HG03521 (cell line): ENCODE data around the gene PRPF38B.

Source experiments
- ATAC-seq: cut with Tn5 transposase; IDR thresholded peaks from one replicate; pipeline ENCODE4 v1.9.1; 2021; ENCODE audit warnings: mild to moderate bottlenecking, moderate library complexity; ENCODE audit not compliant: unreplicated experiment

Gene PRPF38B

GRCh38 chr1:108716437-108717230 is 24.5 kb downstream of the PRPF38B start:
- ATAC-seq: no peak

DNA sequence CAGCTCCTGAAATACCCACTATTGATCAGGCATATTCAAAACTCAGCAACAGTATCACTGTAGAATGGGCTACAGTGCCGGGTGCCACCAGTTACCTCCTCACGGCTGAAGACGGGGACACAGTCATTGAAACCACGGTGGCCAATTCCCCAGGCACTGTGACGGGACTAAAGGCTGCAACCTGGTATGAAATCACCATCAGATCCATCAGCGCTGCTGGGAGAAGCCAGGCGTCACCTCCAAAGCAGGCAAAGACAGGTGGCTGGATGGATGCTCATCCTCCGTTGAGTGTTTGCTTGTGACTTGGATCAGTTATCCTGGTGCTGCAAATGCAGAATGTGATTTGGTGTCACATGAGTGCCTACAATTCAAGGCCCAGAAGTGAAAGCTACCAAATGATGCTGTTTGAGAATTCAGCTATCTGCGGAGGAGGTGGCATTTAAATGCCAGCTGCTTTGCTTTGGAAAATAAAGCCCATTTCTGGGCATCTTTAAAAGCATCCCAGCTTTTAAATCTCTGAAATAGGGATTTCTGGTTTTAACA is 25.7 kb downstream of the PRPF38B start:
- no peak for ATAC-seq

DNA sequence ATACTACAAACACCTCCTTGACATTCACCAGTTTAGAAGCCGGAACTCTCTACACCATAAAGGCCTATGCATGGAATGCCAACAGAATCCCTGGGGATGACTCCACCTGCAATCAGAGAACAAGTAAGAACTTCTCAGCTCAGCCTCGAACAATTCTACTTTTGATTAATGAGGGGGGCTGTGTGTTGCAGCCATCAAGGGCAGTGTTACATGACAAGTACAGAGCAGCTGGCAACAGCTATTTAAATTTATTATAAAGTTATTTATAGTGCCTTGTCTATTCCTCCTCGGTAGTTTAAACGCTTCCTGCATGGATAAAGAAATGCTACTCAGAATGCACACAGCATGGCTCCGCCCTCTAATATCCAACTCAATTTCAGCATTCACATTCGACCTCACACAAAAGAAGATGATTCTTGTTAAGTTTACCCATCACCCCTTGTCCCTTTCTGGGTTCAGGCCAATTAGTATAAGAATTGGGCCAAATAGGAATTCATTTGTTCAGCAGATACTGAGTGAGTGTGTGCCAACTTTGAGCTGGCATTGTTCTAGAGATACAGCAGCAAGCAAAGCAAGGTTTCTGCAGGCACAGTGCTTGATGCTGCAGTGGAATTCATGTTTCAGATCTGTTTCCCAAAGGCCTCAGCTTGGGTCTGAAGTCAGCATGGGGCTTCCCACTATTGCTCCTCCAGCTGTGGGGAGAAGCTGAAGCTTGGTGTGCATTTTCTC is 27.0 kb downstream of the PRPF38B start:
- no peak for ATAC-seq

DNA sequence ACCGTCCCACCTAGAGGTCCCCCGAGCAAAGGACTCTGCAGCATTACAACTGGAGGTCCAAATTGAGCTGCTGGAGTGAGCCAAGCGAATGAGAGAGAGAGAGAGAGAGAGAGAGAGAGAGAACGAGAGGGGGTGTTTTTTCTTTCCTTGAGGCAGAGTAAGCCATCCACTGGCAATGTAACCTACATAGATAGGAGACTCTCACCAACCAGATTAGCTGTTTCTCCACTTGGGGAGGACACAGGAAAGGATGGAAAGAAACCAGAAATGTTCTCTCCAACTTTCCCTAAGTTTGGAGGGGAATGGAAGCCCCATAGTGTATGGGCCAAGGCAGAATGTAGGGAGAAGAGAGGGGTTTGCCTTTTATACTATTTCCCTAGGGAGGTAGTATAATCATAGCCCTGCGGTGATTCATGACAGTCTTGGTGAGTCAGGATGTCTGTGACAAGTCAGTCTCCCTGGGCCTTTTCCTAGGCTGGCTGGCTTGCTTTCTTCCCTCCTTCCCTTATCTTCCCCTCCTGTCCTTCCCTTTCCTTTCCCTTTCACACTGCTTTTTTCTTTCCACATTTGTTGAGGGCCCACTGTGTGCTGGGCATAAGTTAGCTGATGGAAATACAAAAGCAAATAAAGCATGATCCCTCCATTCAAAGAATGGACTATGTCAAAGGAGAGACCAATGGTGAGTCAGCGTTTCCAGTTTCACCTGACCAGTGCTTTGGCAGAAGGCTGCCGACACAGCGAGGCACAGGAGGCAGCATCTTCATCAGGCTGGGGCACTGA is 27.7 kb downstream of the PRPF38B start:
- ATAC-seq: no peak

DNA sequence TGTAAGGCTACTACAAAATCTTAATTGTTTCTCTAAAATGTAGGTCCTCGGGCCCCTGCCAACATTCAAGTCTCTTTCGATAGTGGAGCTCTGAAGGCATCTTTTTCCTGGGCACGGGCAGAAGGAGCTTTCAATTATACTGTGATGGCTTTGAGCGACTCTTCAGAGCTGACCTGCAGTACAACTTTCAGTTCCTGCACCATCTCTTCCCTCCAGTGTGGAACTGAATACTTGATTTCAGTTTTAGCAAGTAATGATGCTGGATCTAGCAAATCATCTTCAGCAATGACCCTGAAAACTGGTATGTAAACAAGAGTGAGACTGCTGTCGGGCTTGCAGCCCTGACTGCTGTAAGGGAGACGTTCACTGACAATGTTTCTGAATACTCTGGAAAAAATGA is 30.2 kb downstream of the PRPF38B start:
- no peak for ATAC-seq

- ATAC-seq: no peak
Measured at GRCh38 chr1:108725906-108726305, 33.8 kb downstream of the PRPF38B start.

- no peak for ATAC-seq
Measured at GRCh38 chr1:108728327-108728923, 36.3 kb downstream of the PRPF38B start.

- ATAC-seq: no peak
Measured at GRCh38 chr1:108729481-108729880, 37.4 kb downstream of the PRPF38B start.

- no peak for ATAC-seq
Measured at GRCh38 chr1:108732398-108732797, 40.3 kb downstream of the PRPF38B start.

- ATAC-seq: no peak
Measured at GRCh38 chr1:108734171-108734865, 42.2 kb downstream of the PRPF38B start.

DNA sequence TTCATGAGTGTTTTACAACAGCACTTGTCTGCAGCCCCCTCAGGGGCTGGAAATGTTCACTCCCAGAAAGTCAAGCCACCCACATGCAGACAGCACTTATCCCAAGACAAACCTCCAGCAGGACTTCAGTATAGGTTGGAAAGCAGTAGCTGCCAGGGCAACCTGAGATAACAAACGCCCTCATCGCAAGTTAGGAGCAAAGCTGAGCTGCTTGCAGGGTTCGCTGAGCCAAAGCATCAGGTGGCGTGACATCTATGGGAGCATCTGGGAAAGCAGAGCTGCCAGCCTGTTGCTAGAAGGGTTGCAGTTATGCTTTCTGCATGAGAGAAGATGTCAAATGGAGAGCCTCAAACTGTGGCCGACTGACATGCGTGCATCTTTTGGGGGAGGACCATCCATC is 50.1 kb downstream of the PRPF38B start:
- ATAC-seq: no peak

DNA sequence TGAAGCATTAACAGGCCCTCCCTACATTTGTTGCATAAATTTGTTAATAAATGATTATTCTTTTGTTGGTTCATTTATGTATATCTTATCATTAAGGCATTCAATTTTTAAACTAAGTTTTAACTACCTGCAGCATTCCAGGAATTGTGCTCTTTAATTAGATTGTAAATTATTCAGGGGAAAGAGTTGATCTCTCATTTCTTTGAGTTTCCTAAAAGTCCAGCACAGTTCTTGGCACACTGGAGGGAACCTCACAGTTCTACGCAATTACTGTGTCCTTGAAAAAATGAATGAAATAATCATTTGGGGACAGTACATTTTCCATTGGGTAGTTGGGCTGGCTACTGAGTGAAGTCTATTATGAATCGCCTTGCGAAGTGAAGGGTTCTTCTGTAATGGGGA is 53.9 kb downstream of the PRPF38B start:
- no peak for ATAC-seq

- peak; percentile 86 for ATAC-seq
Measured at GRCh38 chr1:108746382-108747170, 54.5 kb downstream of the PRPF38B start, which contains the start of gene STXBP3. Gene STXBP3 (plus strand): TSS chr1:108746674. CDS start chr1:108746738, 64 bp downstream.

- ATAC-seq: no peak
Measured at GRCh38 chr1:108747171-108747850, 55.2 kb downstream of the PRPF38B start.

DNA sequence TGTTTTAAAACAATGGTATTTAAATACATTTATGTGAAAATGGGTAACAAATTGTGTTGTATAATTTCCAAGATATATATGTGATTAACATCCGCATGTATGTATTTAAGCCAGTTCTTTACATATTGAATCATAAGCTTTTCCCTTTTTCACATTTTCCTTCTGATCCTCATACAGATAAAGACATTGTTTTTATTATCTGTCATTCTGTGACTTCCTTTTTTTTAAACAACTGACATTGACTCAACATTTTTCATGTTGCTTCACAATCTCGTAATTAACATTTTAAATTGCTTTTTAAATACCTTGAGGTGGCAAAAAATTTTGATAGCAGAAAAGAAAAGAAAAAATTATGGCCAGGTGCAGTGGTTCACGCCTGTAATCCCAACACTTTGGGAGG is 55.8 kb downstream of the PRPF38B start:
- ATAC-seq: no peak

DNA sequence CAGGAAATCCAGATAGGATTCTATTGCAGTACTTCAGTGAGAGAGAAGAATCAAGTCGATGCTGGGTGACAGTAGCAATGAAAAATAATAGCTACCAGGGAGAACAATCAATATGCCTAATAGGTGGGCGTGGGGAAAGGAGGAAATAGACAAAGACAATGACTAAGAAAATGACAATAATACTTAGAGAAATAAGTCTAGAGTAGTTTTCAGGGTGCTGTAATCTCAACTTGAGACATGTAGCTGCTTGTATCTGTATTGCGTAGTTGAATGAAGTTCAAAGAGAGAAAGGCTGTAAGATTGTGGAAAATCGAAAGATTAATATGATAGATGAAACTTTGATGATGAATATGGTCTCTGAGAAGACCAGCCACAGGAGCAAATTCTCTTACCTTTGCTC is 57.0 kb downstream of the PRPF38B start:
- ATAC-seq: no peak

DNA sequence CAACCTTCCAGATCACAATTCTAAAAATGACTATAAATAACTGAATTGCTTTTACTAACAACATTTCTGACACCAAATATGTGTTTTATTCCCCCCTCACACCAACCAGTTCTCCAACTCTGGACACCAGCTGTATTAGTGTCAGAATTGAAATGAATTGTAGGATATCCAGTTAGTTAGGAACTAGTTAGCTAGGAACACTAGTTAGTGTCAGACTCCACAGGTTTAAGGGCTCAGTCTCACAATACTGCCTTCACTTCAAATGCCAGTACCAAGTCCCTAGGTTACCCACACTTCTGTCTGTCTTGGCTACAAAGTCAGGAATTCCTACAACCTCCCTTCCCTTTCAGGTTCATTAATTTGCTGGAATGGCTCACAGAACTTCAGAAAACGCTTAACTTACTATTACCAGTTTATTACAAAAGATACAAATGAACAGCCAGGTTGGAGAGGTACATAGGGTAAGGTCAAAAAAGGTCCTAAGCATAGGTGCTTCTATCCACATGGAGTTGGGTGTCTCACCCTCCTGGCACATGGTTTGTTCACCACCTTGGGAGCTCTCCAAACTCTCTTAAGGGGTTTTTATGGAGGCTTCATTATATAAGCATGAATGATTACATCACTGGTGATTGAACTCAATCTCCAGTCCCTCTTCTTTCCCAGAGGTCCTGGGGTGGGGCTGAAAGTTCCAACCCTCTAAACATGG is 58.5 kb downstream of the PRPF38B start:
- no peak for ATAC-seq
